ENCODE measurements around the gene RHOG. TPM values are rescaled to one million over a fixed set of nuclear protein-coding genes. Genes with fewer than 3 reads are reported as not detected.
"Not testable (repeated sequence)": the region's sequence is repeated elsewhere in the genome, so short reads cannot be mapped to it uniquely, and the experiment has no call there.

RHOG gene
- total RNA-seq, 1 donor from 2014 or later: 174 TPM

DNA sequence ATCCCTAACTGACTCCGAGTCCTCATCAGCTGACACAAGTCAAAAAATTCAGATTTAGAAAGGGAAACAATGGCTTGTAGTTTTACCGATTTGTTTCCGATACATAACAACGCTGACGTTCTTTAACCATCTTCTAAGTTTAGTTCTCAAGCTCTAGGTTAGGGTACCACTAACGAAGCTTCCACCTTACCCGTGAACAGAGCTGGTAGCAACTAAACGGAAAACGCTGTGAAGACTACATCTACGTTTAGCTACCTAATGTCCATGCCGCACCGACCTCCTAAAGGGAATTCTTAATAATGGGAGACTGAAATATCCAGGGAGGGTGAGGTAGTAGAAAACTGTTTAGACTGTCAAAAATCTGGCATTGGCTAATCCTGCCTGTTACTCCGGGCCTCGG lies 44.4 kb downstream of the RHOG start:
- peaks cover 45% of the 10 kb centered on the region for H3K36me3 Mint-ChIP-seq (ENCODE audit: low read depth)
- intact Hi-C loops (cut with micrococcal nuclease): loop anchor here (2.0 to 5.0 kb wide), 2 partner anchors 44 to 1394 kb away; partner anchors contain the start of genes RHOG and TSSC4
- H3K4me1 Mint-ChIP-seq (ENCODE audit: low read depth): peaks cover 34% of the 10 kb centered on the region
- peak overlapping the region; percentile 95 for H3K27ac Mint-ChIP-seq
- H3K27me3 Mint-ChIP-seq (ENCODE audit: low read depth): no peaks in the 10 kb centered on the region
- no peaks in the 10 kb centered on the region for H3K9me3 Mint-ChIP-seq
- peak overlapping the region; percentile 98 for H3K4me3 Mint-ChIP-seq (ENCODE audit: low read depth)
- no peak for DNase-seq (ENCODE audit: low spot score)

DNA sequence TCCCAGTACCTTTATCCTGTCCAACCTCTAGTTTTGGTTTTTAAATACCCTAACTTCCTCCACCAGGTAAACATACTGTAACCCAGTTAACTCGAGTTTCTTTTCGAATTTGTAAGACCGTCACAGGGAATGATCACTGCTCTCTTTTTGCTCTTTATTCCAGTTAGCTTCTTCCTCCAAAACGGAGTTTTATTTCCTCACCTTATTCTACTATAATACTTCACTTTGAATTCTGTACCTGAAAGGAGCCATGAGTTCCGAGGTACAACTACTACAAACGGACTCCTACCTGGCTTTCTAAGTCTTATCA lies 44.8 kb downstream of the RHOG start:
- H3K27me3 Mint-ChIP-seq (ENCODE audit: low read depth): no peaks in the 10 kb centered on the region
- DNase-seq (ENCODE audit: low spot score): no peak
- H3K36me3 Mint-ChIP-seq (ENCODE audit: low read depth): peaks cover 45% of the 10 kb centered on the region
- intact Hi-C loops (cut with micrococcal nuclease): loop anchor here (2.0 to 5.0 kb wide), 2 partner anchors 45 to 1394 kb away; partner anchors contain the start of genes RHOG and TSSC4
- peak overlapping the region; percentile 98 for H3K4me3 Mint-ChIP-seq (ENCODE audit: low read depth)
- peaks cover 34% of the 10 kb centered on the region for H3K4me1 Mint-ChIP-seq (ENCODE audit: low read depth)
- peak overlapping the region; percentile 95 for H3K27ac Mint-ChIP-seq
- H3K9me3 Mint-ChIP-seq: no peaks in the 10 kb centered on the region

DNA sequence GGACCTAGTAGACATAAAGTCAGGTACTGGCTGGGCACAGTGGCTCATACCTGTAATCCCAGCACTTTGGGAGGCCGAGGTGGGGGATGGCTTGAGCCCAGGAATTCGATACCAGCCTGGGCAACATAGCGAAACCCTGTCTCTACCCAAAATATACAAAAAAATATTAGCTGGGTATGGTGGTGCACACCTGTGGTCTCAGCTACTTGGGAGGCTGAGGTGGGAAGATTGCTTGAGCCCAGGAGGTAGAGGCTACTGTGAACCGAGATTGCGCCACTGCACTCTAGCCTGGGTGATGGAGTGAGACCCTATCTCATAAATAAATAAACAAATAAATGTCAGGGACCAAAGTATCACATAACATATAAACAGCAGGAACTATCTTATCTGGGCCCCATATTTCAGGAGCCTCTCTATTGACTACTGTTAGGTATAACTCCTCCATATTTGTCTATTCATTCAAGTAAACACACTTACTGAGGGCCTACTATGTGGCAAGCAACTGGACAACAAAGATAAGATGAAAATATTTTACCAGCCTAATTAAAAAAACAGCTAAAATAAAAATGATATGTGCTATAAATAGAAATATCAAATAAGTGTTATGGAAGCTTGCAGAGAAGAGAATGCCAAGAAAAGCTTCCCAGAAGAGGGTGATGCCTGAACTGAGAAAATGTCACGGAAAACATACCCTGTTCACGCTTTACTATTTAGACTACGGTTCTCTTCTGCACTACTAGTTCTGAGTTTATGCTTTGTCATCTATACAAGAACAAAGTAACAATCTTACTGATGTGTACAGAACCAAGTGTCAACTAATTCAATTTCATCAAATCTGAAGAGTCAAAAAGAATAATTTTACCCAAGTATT lies 45.4 kb downstream of the RHOG start:
- peaks cover 38% of the 10 kb centered on the region for H3K4me1 Mint-ChIP-seq (ENCODE audit: low read depth)
- no peaks in the 10 kb centered on the region for H3K9me3 Mint-ChIP-seq
- intact Hi-C loops (cut with micrococcal nuclease): loop anchor here (2.0 to 5.0 kb wide), 2 partner anchors 45 to 1393 kb away; partner anchors contain the start of genes RHOG and TSSC4
- DNase-seq (ENCODE audit: low spot score): no peak
- no peaks in the 10 kb centered on the region for H3K27me3 Mint-ChIP-seq (ENCODE audit: low read depth)
- H3K27ac Mint-ChIP-seq: peak overlapping the region; percentile 95
- peaks cover 50% of the 10 kb centered on the region for H3K36me3 Mint-ChIP-seq (ENCODE audit: low read depth)
- H3K4me3 Mint-ChIP-seq (ENCODE audit: low read depth): peak overlapping the region; percentile 98

DNA sequence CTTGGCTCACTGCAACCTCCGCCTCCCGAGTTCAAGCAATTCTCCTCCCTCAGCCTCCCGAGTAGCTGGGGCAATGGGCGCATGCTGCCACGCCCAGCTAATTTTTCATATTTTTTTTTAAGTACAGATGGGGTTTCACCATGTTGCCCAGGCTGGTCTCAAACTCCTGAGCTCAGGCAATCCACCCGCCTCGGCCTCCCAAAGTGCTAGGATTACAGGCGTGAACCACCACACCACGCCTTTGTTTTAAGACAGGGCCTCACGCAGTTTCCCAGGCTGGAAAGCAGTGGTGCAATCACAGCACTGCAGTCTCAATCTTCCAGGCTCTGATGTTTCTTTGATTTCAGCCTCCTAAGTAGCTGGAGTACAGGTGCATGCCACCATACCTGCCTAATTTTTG lies 46.4 kb downstream of the RHOG start:
- H3K4me3 Mint-ChIP-seq (ENCODE audit: low read depth); H3K27ac Mint-ChIP-seq; DNase-seq (ENCODE audit: low spot score); H3K27me3 Mint-ChIP-seq (ENCODE audit: low read depth); intact Hi-C loops (cut with micrococcal nuclease); H3K9me3 Mint-ChIP-seq: not testable (repeated sequence)
- Mint-ChIP-seq H3K4me1 (ENCODE audit: low read depth) (peaks cover 43% of the 10 kb centered on the region), H3K36me3 (ENCODE audit: low read depth) (peaks cover 56% of the 10 kb centered on the region)

DNA sequence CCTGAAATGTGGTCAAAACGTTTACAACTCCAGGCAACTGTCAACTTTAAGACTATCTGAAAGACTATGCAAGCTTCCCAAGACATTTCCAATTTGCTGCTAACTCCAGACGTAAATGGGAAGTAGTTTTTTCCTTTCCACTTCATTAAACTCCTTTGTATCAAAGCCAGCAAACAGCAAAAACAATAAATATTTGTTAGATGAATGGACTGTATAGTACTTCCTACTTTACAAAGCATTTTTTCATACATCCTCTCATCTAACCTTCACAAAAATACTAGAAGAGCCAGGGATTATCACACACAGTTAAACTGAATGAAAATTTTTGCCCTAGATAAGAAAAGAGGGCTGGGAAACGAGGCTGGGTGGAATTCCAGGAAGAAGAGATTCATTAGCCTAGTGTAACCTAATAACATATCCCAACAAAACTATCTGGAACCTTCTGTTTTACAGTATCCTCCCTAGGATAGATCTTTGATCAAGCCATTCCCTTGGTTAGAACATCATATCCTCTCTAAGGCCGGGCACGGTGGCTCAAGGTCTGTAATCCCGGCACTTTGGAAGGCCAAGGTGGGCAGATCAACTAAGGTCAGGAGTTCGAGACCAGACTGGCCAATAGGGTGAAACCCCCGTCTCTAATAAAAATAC lies 53.9 kb downstream of the RHOG start:
- DNase-seq (ENCODE audit: low spot score): no peak
- Mint-ChIP-seq H3K4me3 (ENCODE audit: low read depth) (peak overlapping the region; percentile 35), H3K27me3 (ENCODE audit: low read depth) (no peaks in the 10 kb centered on the region), H3K9me3 (no peaks in the 10 kb centered on the region), H3K36me3 (ENCODE audit: low read depth) (peaks cover 68% of the 10 kb centered on the region), H3K27ac (peak overlapping the region; percentile 48), H3K4me1 (ENCODE audit: low read depth) (peaks cover 65% of the 10 kb centered on the region)
- intact Hi-C loops (cut with micrococcal nuclease): no loop called here

DNA sequence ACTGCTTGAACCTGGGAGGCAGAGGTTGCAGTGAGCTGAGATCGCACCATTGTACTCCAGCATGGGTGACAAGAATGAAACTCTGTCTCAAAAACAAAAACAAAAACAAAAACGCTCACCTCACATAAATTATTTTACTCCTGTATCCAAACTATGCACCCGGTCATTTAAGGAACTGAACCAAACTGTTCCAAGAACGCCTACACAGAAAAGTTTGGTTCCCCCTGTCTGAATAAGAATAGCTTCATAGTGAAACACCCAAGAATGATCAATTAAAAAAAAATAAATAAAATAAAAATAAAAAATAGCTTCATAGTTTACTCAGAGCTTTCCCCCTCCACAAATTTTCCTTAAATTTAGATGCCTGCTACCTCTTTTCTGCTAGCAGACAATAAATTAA lies 57.1 kb downstream of the RHOG start:
- no peak for DNase-seq (ENCODE audit: low spot score)
- H3K9me3 Mint-ChIP-seq: no peaks in the 10 kb centered on the region
- no peaks in the 10 kb centered on the region for H3K27me3 Mint-ChIP-seq (ENCODE audit: low read depth)
- H3K36me3 Mint-ChIP-seq (ENCODE audit: low read depth): peaks cover 76% of the 10 kb centered on the region
- peak overlapping the region; percentile 62 for H3K27ac Mint-ChIP-seq
- H3K4me3 Mint-ChIP-seq (ENCODE audit: low read depth): no peak overlapping the region
- peaks cover 59% of the 10 kb centered on the region for H3K4me1 Mint-ChIP-seq (ENCODE audit: low read depth)
- intact Hi-C loops (cut with micrococcal nuclease): no loop called here

DNA sequence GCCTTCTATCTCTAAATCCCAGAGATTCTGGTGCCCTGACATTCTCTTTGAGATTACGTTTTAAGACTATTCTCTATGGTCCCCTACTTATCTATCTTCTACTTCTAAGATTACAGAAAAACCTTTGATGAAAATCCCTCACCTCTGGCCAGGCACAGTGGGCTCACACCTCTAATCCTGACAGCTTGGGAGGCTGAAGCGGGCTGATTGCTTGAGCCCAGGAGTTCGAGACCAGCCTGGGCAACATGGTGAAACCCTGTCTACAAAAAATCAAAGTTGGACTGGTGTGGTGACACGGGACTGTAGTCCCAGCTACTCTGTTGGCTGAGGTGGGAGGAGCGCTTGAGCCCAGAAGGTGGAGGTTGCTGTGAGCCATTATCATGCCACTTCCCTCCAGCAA lies 57.8 kb downstream of the RHOG start:
- intact Hi-C loops (cut with micrococcal nuclease): no loop called here
- Mint-ChIP-seq H3K27me3 (ENCODE audit: low read depth) (no peaks in the 10 kb centered on the region), H3K4me3 (ENCODE audit: low read depth) (peak overlapping the region; percentile 5), H3K36me3 (ENCODE audit: low read depth) (peaks cover 79% of the 10 kb centered on the region), H3K9me3 (no peaks in the 10 kb centered on the region), H3K4me1 (ENCODE audit: low read depth) (peaks cover 56% of the 10 kb centered on the region), H3K27ac (peak overlapping the region; percentile 68)
- no peak for DNase-seq (ENCODE audit: low spot score)

DNA sequence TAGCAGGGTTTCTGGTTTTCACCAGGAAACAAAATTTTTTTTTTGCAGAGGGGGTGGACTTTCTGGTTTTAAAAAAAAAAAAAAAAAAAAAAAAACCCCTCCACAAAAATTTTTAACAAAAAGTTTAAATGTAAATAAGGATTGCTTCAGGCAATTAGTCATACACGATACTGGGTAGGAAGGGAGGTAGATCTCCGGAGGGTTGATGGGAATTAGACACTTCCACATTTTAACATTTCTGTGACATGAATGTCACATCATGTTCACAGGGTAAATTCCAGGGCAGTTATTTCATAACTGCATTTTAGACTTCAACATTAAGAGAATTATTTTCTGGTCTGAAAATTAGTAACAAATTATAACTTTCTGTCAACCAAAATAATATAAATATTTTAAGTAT lies 59.3 kb downstream of the RHOG start:
- Mint-ChIP-seq H3K27me3 (ENCODE audit: low read depth) (no peaks in the 10 kb centered on the region), H3K36me3 (ENCODE audit: low read depth) (peaks cover 75% of the 10 kb centered on the region), H3K9me3 (no peaks in the 10 kb centered on the region), H3K27ac (peak overlapping the region; percentile 64), H3K4me3 (ENCODE audit: low read depth) (no peak overlapping the region), H3K4me1 (ENCODE audit: low read depth) (peaks cover 45% of the 10 kb centered on the region)
- intact Hi-C loops (cut with micrococcal nuclease): no loop called here
- no peak for DNase-seq (ENCODE audit: low spot score)

Other genes starting within 250 kb of the RHOG start
- gene ART5, start 199.0 kb downstream of the RHOG start, total RNA-seq: not detected in 2 replicates
- not detected in 2 replicates for gene ART1, start 195.8 kb downstream of the RHOG start, total RNA-seq
- 2.2 and 2.4 TPM in 2 replicates for gene CHRNA10, start 169.6 kb downstream of the RHOG start, total RNA-seq
- gene NUP98, start 43.4 kb downstream of the RHOG start, total RNA-seq: 123 and 131 TPM in 2 replicates
- gene PGAP2, start 32.4 kb downstream of the RHOG start, total RNA-seq: 23.8 and 30.3 TPM in 2 replicates
- gene STIM1, start 14.7 kb upstream of the RHOG start, total RNA-seq: 77.6 and 78.0 TPM in 2 replicates